GM19043 (cell line): ENCODE measurements around the gene ATXN2L.
"Not testable (repeated sequence)": the region's sequence is repeated elsewhere in the genome, so short reads cannot be mapped to it uniquely, and the experiment has no call there.

Source experiments
- ATAC-seq: cut with Tn5 transposase; IDR thresholded peaks from one replicate; pipeline ENCODE4 v1.9.1; 2021; ENCODE audit warnings: low read depth; ENCODE audit not compliant: unreplicated experiment

The ATXN2L gene

GRCh38 chr16:28869201-28869600, 46.4 kb downstream of the ATXN2L start:
- no peak for ATAC-seq

DNA sequence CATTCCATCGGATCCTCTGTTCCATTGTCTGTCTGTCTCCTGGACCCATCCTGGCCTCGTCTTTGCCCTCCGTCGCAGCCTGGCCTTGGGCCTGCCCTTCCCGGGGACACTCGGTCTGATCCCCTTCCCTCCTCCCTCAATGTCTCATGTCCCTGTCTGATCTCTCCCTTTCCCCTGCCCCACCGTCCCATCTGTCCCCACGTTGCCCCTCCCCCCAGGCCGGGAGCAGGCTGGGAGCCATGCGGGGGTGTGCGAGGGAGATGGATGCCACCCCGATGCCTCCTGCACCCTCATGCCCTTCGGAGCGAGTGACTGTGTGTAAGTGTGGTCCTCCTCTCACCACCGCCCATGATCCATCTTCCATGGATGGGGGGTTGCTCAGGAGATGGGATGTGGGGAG, 50.2 kb downstream of the ATXN2L start:
- no peak for ATAC-seq

- ATAC-seq = no peak
These were observed 50.9 kb downstream of the ATXN2L start for GRCh38 chr16:28873543-28874201.

DNA sequence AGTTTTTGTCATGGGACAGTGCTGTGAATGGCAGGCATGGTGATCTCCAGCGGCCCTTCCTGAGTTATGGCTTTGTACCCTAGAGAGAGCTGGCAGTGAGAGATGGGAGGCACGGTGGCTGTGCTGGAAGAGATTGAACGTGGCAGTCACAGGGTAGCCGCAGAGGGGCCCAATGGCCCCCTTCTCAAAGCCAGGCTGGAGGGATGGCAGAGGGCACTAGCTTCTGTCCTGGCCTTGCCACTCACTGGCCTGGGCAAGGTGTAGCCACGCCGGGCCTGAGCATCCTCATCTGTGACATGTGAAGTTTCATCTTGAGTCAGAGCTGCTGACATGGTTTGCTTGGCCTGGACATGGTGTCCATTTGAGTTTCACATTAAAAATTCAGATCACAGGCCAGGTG, 51.6 kb downstream of the ATXN2L start:
- ATAC-seq = no peak

- ATAC-seq = no peak
These were observed 52.6 kb downstream of the ATXN2L start for GRCh38 chr16:28875134-28876018.

GRCh38 chr16:28876019-28876659, 53.3 kb downstream of the ATXN2L start:
- ATAC-seq = no peak

DNA sequence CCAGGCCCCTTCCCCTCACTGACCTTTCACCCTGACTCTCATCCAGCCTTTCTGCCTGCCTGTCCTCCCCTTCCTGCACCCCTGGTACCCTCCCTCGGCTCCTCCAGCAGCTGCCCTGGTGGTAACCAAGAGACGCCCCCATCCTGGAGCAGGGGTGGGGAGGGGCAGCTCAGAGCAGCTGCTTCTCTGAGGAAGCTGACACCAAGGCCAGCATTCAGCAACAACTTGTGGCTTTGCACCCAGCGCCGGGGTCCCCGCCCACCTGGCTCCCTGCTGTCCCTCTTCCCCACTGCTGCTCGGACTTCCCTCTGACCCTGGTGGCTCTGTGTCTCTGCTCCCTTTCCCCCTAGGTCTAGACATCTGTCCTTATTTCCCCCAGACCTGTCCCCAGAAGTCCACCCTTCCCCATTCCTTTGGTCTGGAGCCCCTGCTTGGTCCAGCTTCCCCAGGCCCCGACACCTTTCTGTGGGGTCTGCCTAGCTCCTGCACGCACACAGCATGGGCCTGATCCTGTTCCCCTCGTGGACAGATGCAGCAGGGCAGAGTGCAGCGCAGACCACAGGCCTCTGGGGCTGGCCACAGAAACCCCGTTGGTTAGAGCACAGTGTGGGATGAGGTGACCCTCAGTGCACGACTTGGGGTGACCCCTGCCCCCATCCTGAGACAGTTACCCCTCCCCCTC, 54.3 kb downstream of the ATXN2L start:
- no peak for ATAC-seq

DNA sequence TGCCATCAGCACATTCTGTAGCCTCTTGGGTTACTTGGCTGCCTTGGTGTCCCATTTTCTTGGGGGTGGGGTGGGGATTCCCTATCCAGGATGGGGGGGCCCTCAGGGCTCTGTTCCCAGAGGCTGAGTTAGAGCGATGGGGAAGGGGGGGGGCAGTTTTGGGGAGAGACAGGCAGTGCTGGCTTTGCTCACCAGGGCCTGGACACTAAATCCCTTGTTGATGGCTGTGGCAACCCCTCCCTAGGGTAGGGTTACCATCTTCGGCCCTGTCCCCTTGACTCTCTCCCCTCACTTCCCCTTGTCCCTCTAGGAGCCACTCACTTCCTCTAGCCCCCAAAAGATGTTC, 54.8 kb downstream of the ATXN2L start:
- no peak for ATAC-seq

DNA sequence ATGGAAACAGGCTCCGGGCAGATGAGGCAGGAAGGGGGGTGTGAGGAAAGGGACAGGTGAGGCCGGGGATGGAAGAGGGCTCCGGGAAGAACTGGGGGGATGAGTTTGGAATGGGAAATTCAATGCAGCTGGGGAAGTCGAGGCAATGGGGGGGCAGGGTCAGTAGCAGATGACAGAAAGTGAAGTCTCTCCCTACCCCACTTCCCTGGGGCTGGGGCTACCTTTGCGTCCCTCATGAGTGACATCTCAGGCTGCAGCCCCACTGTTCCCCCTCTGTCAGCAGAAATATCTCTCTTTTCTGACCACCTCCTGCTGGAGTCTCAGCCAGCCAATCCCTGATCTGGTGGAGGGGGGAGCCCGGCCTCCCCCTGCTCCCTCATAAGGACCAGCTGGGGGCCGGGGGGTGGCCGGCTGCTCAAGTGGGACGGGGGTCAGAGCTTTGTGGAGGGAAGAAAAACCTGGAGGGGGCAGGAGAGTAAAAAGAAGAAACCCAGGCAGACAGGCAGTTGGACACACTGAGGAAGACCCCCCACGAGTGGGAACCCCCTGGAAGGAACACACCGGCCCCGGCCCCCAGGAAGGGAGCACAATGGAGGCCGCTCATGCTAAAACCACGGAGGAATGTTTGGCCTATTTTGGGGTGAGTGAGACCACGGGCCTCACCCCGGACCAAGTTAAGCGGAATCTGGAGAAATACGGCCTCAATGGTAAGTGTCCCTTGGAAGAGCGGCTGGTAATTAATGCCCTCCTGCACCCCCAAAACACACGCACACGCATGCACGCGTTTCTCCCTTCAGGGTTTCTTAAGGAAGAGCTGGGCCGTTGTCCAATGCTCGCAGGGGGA, 55.5 kb downstream of the ATXN2L start, which contains the start of gene ATP2A1:
Gene ATP2A1, plus strand, starts transcription at position 406 of the 844 bp plus-strand sequence. Its CDS starts 184 bp downstream, at position 590.
- ATAC-seq = no peak

GRCh38 chr16:28879261-28879840, 56.6 kb downstream of the ATXN2L start:
- no peak for ATAC-seq

- ATAC-seq = peak; percentile 74
These were observed 57.2 kb downstream of the ATXN2L start for GRCh38 chr16:28879841-28880588.

DNA sequence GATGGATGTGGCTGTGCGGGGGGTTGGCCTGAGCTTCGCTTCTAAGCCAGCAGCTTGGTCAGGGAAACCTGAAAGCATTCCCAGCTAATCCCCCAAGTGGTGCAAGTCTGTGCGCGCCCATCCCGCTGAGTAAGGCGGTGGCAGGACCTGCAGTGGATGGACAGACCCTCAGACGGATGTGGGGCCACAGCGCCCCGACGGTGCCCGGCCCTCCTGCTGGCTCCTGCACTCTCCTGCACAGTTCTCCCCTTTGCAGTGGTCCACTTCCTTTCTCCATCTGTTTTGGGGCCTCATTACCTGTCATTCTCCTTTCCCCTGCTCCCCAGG, 57.8 kb downstream of the ATXN2L start:
- no peak for ATAC-seq

DNA sequence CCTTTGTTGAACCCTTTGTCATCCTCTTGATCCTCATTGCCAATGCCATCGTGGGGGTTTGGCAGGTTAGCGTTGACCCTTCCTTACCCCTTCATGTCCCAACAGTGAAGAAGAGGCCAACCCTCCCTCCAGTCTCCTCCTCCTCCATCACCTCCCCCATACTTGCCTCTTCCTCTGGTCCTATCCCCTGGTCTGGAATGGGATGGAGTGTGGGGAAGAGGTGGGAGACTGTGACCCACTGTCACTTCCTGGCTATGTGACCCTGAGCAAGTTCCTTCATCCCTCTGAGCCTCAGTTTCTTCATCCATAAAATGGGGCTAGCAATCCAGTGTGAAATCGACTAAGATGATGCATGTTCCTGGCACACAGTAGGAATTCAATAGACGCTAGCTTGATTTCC, 58.2 kb downstream of the ATXN2L start:
- ATAC-seq = no peak

- ATAC-seq = not testable (repeated sequence)
These were observed 58.8 kb downstream of the ATXN2L start for GRCh38 chr16:28881565-28881964.

DNA sequence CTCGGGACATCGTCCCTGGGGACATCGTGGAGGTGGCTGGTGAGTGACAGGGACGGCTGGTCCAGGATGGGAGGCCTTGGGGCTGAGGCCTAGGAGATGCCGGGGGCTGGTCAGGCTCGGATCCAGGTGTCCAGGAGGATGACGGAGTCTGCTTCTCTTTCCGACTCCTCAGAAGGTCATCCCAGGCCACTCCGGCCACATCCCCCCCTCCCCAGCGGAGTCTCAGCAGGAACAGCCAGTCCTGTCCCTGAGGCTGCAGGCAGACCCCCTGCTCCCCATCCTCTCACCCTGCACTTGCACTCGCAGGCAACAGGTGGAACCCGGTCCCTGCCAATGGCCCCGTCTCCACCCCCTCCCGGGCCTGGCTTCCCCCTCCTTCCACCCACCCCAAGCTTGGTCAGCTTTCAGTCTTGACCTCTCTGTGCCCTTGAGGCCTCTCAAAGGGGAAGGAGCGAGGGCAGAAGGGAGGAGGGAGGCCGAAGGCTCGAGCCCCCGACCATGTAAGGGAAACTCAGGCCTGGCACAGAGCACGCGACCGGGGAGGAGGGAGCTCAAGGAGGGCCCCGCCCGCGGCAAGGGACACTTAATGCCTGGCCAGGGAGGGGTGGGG, 59.9 kb downstream of the ATXN2L start:
- no peak for ATAC-seq

- ATAC-seq = no peak
These were observed 60.6 kb downstream of the ATXN2L start for GRCh38 chr16:28883221-28883996.

DNA sequence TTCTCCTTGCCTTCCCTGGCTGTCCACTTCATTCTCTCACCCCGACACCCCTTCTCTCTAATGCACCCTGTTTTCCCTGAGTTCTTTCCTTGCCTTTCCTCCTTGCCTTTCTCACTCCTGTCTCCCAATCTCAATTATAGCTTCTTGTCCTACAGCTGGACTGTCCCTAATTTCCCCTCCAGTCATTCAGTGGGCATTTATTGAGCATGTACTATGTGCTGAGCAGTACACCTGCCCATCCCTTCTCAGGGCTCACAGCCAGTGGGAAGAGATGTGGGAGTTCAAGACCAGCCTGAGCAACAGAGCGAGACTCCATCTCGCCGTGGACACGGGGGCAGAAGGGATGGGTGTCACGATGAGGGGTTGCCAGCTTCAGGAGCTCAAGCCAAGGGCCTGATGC, 61.2 kb downstream of the ATXN2L start:
- no peak for ATAC-seq
